Ishikawa (cell line): ENCODE results near the gene PARP14.

Source experiments
- CEBPB ChIP-seq: IDR thresholded peaks from 2 replicates; pipeline ENCODE4 v1.6.1; 2012
- CREB1 ChIP-seq: IDR thresholded peaks from 2 replicates; pipeline ENCODE4 v1.6.1; 2012; ENCODE audit warnings: low read depth
- EGR1 ChIP-seq: IDR thresholded peaks from 2 replicates; pipeline ENCODE4 v1.6.1; 2012
- EP300 ChIP-seq: IDR thresholded peaks from 2 replicates; pipeline ENCODE4 v1.6.1; 2012; ENCODE audit warnings: borderline replicate concordance
- FOXM1 ChIP-seq: IDR thresholded peaks from 2 replicates; pipeline ENCODE4 v1.6.1; 2012; ENCODE audit warnings: low read depth, borderline replicate concordance
- MAX ChIP-seq: IDR thresholded peaks from 2 replicates; pipeline ENCODE4 v1.6.1; 2012
- NFIC ChIP-seq: IDR thresholded peaks from 2 replicates; pipeline ENCODE4 v1.6.1; 2012
- RAD21 ChIP-seq: IDR thresholded peaks from 2 replicates; pipeline ENCODE4 v1.6.1; 2012; ENCODE audit warnings: low read depth
- TAF1 ChIP-seq: IDR thresholded peaks from 2 replicates; pipeline ENCODE4 v1.6.1; 2012; ENCODE audit warnings: low read depth, mild to moderate bottlenecking
- TCF12 ChIP-seq: IDR thresholded peaks from 2 replicates; pipeline ENCODE4 v1.6.1; 2012; ENCODE audit warnings: low read depth
- TEAD4 ChIP-seq: IDR thresholded peaks from 2 replicates; pipeline ENCODE4 v1.6.1; 2012
- YY1 ChIP-seq: IDR thresholded peaks from 2 replicates; pipeline ENCODE4 v1.6.1; 2012; ENCODE audit warnings: low read depth
- ZBTB7A ChIP-seq: IDR thresholded peaks from 2 replicates; pipeline ENCODE4 v1.6.1; 2012; ENCODE audit warnings: low read depth
- TF ChIP-seq, protein P1 (sequence below): IDR thresholded peaks from 2 replicates; pipeline ENCODE4 v1.6.1; 2012; ENCODE audit warnings: low read depth, mild to moderate bottlenecking
- TF ChIP-seq, protein P2 (sequence below): IDR thresholded peaks from 2 replicates; pipeline ENCODE4 v1.6.1; 2012

The PARP14 gene

GRCh38 chr3:122743581-122744120, 63.0 kb downstream of the PARP14 start:
- TF ChIP-seq TAF1: no peak
- no peak for TF ChIP-seq EGR1
- no peak for TF ChIP-seq TCF12

DNA sequence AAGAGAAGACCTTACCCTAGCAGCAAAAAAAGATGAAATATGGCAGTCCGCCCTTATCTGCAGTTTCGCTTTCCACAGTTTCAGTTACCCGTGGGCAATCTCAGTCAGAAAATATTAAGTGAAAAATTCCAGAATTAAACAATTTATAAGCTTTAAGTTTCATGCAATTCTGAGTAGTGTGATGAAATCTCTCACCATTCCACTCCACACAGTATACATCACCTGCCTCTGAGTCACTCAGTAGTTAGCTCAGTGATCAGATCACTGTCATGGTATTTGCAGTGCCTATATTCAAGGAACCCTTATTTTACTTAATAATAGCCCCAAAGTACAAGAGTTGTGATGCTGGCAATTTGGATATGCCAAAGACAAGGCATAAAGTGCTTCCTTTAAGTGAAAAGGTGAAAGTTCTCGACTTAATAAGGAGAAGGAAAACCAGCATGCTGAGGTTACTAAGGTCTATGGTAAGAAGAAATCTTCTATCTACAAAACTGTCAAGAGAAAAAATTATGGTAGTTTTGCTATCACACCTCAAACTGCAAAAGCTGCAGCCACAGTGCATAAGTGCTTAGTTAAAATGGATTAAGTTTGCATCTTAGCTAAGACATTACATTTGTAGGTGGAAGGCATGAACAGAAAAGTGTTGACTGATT, 64.9 kb downstream of the PARP14 start:
- TF ChIP-seq TAF1: no peak
- no peak for TF ChIP-seq CEBPB
- TF ChIP-seq, protein P1, sequence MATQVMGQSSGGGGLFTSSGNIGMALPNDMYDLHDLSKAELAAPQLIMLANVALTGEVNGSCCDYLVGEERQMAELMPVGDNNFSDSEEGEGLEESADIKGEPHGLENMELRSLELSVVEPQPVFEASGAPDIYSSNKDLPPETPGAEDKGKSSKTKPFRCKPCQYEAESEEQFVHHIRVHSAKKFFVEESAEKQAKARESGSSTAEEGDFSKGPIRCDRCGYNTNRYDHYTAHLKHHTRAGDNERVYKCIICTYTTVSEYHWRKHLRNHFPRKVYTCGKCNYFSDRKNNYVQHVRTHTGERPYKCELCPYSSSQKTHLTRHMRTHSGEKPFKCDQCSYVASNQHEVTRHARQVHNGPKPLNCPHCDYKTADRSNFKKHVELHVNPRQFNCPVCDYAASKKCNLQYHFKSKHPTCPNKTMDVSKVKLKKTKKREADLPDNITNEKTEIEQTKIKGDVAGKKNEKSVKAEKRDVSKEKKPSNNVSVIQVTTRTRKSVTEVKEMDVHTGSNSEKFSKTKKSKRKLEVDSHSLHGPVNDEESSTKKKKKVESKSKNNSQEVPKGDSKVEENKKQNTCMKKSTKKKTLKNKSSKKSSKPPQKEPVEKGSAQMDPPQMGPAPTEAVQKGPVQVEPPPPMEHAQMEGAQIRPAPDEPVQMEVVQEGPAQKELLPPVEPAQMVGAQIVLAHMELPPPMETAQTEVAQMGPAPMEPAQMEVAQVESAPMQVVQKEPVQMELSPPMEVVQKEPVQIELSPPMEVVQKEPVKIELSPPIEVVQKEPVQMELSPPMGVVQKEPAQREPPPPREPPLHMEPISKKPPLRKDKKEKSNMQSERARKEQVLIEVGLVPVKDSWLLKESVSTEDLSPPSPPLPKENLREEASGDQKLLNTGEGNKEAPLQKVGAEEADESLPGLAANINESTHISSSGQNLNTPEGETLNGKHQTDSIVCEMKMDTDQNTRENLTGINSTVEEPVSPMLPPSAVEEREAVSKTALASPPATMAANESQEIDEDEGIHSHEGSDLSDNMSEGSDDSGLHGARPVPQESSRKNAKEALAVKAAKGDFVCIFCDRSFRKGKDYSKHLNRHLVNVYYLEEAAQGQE: no peak
- TF ChIP-seq EGR1: no peak
- no peak for TF ChIP-seq CREB1
- TF ChIP-seq YY1: no peak
- no peak for TF ChIP-seq MAX
- TF ChIP-seq NFIC: no peak
- TF ChIP-seq, protein P2, sequence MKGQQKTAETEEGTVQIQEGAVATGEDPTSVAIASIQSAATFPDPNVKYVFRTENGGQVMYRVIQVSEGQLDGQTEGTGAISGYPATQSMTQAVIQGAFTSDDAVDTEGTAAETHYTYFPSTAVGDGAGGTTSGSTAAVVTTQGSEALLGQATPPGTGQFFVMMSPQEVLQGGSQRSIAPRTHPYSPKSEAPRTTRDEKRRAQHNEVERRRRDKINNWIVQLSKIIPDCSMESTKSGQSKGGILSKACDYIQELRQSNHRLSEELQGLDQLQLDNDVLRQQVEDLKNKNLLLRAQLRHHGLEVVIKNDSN: no peak

DNA sequence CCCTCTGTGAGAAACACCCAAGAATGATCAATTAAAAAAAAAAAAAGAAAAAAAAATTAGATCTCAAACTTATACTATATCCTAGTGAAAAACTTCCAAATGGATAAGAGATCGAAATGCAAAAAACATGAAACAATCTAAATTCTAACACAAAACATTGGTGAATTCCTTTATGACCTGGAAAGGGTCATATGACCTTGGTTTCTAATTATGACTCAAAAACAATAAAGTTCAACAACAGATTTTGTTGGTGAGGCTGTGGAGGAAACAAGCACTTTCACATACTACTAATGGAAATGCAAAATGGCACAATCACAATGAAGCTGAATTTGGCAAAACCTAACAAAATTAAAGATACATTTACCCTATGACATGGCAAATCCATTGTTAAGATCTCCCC, 67.7 kb downstream of the PARP14 start:
- TF ChIP-seq YY1 (no peak), TCF12 (no peak), TAF1 (no peak), FOXM1 (no peak), CREB1 (no peak), NFIC (no peak), EGR1 (no peak), RAD21 (no peak), MAX (no peak), TEAD4 (no peak), ZBTB7A (no peak), EP300 (no peak)
- TF ChIP-seq, protein P1: no peak

GRCh38 chr3:122754929-122755328, 74.3 kb downstream of the PARP14 start:
- peak; percentile 86 for TF ChIP-seq RAD21
- TF ChIP-seq ZBTB7A: no peak
- TF ChIP-seq MAX: no peak

DNA sequence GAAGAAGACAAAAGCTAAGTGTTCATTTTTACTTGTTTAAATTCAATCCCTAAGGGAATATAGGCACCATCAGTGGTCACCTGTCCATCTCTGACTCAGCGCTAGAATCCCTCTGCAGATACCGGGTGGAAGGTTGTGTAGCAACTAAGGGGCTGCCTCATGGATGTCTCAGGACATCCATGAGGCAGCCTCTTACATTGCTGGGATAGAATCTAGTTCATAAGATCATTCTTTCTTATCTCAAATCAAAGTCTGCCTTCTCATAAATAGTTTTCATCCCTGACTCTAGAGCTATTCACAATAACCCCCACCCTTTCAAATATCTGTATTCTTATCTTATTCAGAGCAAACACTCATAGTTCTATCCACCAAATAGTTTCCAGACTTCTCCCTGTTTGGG, 74.9 kb downstream of the PARP14 start:
- TF ChIP-seq, protein P2: no peak
- TF ChIP-seq ZBTB7A (no peak), MAX (no peak), TAF1 (no peak), CREB1 (no peak)
- TF ChIP-seq, protein P1: no peak
